Mucosa of gallbladder (tissue), 1 donor: ENCODE results near the gene LSM2. TPM values are rescaled to one million over a fixed set of nuclear protein-coding genes. Genes with fewer than 3 reads are reported as not detected.
"Not testable (repeated sequence)": the region's sequence is repeated elsewhere in the genome, so short reads cannot be mapped to it uniquely, and the experiment has no call there.

Experiments used
- DNase-seq: peaks from one replicate; pipeline ENCODE4 v3.0.0-alpha.2; 2020; ENCODE audit warnings: low spot score
- total RNA-seq: library from RNA; stranded (reverse); gene quantifications from one replicate; pipeline ENCODE4 v1.2.1, GENCODE V29; 2021
- donor health status: DM: no; HTN: no; CAD: no.

Gene LSM2
- total RNA-seq, 1 donor from 2014 or later = 32.5 TPM

- no peak for DNase-seq
Observed at GRCh38 chr6:31797588-31797987, 9.2 kb downstream of the LSM2 start.

DNA sequence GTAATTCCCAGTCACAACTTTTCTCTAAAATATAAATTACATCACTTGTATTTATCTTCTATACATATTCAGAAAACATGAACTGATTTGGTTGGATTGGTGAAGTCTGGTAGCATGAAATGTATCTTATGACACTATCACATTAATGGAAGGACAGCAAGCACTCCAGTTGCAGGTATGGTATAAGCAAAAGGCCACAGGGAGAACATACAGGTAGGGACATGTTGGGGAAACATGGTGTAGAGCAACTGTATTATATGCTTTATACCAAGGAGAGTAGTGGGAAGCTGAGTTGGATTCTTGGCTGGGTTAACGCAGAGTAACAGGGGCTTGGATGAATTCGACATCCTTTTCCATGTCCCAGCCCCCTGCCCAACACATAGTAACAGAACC, 9.8 kb downstream of the LSM2 start:
- no peak for DNase-seq

DNA sequence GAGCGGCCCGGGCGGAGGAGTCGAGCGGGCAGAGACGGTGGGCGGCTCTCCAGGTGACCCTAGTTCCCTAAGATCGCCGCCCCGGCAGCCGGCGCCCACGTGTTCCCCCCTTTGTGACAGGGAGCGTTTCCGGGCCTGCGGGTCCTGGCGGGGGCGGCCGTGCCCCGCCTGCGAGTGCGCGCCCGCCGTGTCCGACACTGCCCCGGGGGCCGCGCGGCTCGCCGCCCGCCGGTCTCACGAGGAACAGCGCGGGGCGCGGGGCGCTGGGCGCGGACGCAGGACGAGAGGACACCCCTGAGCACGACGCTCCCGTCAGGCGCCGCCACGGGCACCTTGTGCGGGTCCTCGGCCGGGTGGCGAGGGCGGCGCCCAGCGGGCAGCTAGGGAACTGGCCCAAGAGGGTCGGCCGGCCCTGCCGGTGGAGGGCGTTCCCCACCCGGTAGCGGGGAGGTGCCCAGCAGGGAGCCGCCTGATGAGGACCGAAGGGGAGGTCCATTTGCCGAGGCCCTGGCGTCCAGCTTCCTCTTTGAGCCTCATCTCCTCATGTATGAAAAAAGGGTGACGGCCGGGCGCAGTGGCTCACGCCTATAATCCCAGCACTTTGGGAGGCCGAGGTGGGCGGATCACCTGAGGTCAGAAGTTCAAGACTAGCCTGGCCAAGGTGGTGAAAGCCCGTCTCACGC, 11.0 kb downstream of the LSM2 start, which contains the start of gene VARS1:
Gene VARS1 (minus strand): TSS at position 137 of the 683 bp plus-strand sequence. CDS start 535 bp downstream, outside the sequence.
- peak; percentile 88 for DNase-seq

- DNase-seq = no peak
Observed at GRCh38 chr6:31794866-31795615, 11.7 kb downstream of the LSM2 start.

- no peak for DNase-seq
Observed at GRCh38 chr6:31794294-31794865, 12.4 kb downstream of the LSM2 start.

- not testable (repeated sequence) for DNase-seq
Observed at GRCh38 chr6:31793927-31794245, 12.9 kb downstream of the LSM2 start.

- peak; percentile 32 for DNase-seq
Observed at GRCh38 chr6:31792761-31793171, 14.0 kb downstream of the LSM2 start.

DNA sequence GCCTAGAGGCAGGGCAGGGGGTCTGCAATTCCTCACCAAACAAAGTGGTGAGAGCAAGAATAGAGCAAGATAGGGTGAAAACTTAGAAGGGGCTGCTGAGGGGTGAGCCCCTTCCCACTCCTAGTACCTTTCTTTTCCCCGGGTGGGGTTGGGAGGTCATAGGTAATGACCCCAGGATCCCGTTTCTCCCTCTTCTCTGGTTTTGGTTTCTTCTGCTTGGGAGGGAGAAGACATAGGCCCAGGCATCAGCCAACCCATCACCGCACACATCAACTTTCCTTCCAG, 14.7 kb downstream of the LSM2 start:
- no peak for DNase-seq

- DNase-seq = peak; percentile 37
Observed at GRCh38 chr6:31791324-31792089, 15.3 kb downstream of the LSM2 start.

- no peak for DNase-seq
Observed at GRCh38 chr6:31785475-31785874, 21.3 kb downstream of the LSM2 start.

DNA sequence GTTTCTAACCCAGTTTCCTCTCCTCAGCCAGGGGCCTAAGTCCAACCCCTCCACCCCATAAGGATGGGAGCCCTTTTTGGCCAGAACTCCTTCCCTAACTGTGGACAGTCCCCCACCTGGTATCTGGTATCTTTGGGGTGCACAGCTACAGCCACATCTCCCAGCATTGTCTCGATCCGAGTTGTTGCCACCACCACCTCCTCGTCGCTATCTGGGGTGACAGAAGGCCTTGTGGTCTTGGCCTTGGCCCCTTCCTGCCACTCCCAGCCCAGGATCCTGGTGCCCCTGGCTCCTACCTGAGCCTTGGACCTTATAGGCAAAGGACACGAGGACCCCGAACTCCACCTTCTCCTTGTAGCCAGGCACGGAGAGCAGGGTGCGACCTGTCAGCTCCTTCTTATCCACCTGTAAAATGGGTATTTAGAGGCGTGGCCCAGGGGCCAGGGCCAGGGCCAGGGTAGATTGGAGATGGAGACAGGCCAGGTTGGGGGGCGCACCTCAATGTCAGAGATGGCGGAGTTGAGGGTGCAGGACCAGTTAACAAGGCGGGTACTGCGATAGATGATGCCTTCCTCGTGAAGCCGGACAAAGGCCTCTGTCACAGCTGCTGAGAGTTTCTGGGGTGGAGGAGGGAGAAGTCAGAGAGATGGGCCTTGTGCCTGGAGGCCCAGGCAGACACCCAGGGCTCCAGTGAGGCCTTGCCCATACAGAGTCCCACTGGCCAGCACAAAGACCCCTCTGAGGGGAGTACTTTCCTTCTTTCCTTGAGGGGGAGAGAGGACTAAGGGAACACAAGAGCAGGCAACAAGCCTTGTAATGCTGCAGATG, 22.5 kb downstream of the LSM2 start:
- no peak for DNase-seq

- DNase-seq = no peak
Observed at GRCh38 chr6:31782126-31782855, 24.5 kb downstream of the LSM2 start.

GRCh38 chr6:31781244-31782125, 25.3 kb downstream of the LSM2 start:
- no peak for DNase-seq

GRCh38 chr6:31780507-31781243, 26.1 kb downstream of the LSM2 start:
- no peak for DNase-seq

DNA sequence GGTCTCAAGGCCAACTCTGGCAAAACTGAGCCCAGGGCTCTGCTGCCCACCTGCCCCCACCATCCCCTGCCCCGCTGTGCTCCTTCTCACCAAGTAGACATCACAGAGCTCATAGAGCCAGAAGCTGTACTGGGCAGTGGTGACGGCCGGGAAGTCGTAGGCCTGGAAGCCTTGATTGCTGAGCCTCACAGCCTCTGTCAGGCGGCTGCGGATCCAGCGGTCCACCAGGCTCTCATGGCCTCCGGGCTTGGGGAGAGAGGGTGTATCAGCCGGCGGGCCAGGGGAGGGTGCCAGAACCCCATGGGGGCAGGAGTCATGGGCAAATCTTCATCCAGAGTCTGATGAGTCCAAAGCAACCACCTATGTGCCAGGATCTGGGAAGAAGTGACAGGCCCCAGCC, 26.9 kb downstream of the LSM2 start:
- DNase-seq = no peak

- no peak for DNase-seq
Observed at GRCh38 chr6:31778999-31779885, 27.5 kb downstream of the LSM2 start.

GRCh38 chr6:31778193-31778592, 28.6 kb downstream of the LSM2 start:
- no peak for DNase-seq

DNA sequence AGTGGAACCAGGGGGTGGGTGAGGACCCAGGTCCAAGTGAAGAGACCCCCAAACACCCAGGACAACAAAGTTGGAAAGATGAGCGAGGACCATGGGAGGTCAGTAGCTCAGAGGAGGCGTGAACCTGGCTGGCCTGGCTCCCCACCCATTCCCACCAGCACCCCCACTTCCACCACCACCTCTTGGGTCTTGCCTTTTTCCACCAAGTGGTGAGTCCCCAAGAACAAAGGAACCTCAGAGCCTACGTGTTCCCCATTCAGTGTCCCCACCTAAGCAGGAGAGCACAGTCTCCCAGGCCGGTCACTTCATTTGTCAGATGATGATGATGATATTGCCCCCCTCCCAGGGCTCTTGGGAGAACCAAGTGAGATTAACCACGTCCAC, 29.1 kb downstream of the LSM2 start:
- no peak for DNase-seq
